Measurements from ENCODE around the gene SMYD5.
"Not testable (repeated sequence)": the region's sequence is repeated elsewhere in the genome, so short reads cannot be mapped to it uniquely, and the experiment has no call there.

Gene SMYD5

GRCh38 chr2:73262108-73262651 is 48.1 kb downstream of the SMYD5 start:
- DNase-seq, result no peak

- not testable (repeated sequence) for DNase-seq
Observed at GRCh38 chr2:73262691-73263429, 48.8 kb downstream of the SMYD5 start.

GRCh38 chr2:73263540-73264331 is 49.7 kb downstream of the SMYD5 start:
- no peak for DNase-seq

- no peak for DNase-seq
Observed at GRCh38 chr2:73264332-73264606, 50.2 kb downstream of the SMYD5 start.

GRCh38 chr2:73264783-73265182 is 50.7 kb downstream of the SMYD5 start:
- no peak for DNase-seq

GRCh38 chr2:73265298-73266060 is 51.4 kb downstream of the SMYD5 start:
- DNase-seq, result no peak

- DNase-seq, result no peak
Observed at GRCh38 chr2:73266061-73266901, 52.2 kb downstream of the SMYD5 start.

GRCh38 chr2:73267008-73267407 is 53.0 kb downstream of the SMYD5 start:
- DNase-seq, result no peak

- no peak for DNase-seq
Observed at GRCh38 chr2:73268366-73268829, 54.4 kb downstream of the SMYD5 start.

- DNase-seq, result no peak
Observed at GRCh38 chr2:73268830-73269685, 55.0 kb downstream of the SMYD5 start.

GRCh38 chr2:73269686-73270465 is 55.8 kb downstream of the SMYD5 start:
- DNase-seq, result no peak

- no peak for DNase-seq
Observed at GRCh38 chr2:73272270-73272669, 58.2 kb downstream of the SMYD5 start.
